H9 (cell line): ENCODE measurements around the gene ADAM22. TPM values are rescaled to one million over a fixed set of nuclear protein-coding genes. Genes with fewer than 3 reads are reported as not detected.

Experiments used
- DNase-seq: peaks from one replicate; pipeline ENCODE4 v3.0.0-alpha.2; 2017
- H2AFZ ChIP-seq: one replicate; pipeline ENCODE4 v1.6.1; 2013; ENCODE audit warnings: mild to moderate bottlenecking, low read length, control low read depth, moderate library complexity
- H2AK5ac ChIP-seq: 2 replicates; pipeline ENCODE4 v1.6.1; 2013; ENCODE audit warnings: low read length, control low read depth, mixed read lengths; ENCODE audit not compliant: insufficient read length
- H2BK120ac ChIP-seq: one replicate; pipeline ENCODE4 v1.6.1; 2013; ENCODE audit warnings: low read depth, mild to moderate bottlenecking, low read length, control low read depth, inconsistent platforms; ENCODE audit not compliant: poor library complexity, severe bottlenecking
- H2BK12ac ChIP-seq: 2 replicates; pipeline ENCODE4 v1.6.1; 2013; ENCODE audit warnings: low read length, control low read depth, mixed read lengths, low read depth; ENCODE audit not compliant: insufficient read length
- H2BK15ac ChIP-seq: 2 replicates; pipeline ENCODE4 v1.6.1; 2013; ENCODE audit warnings: low read depth, low read length, control low read depth
- H2BK20ac ChIP-seq: one replicate; pipeline ENCODE4 v1.6.1; 2013; ENCODE audit warnings: low read depth, mild to moderate bottlenecking, low read length, control low read depth, inconsistent platforms; ENCODE audit not compliant: poor library complexity, severe bottlenecking
- H2BK5ac ChIP-seq: 2 replicates; pipeline ENCODE4 v1.6.1; 2013; ENCODE audit warnings: low read length, control low read depth, mixed read lengths; ENCODE audit not compliant: insufficient read length
- H3K14ac ChIP-seq: 2 replicates; pipeline ENCODE4 v1.6.1; 2013; ENCODE audit warnings: low read length, control low read depth; ENCODE audit not compliant: insufficient read depth
- H3K18ac ChIP-seq: 2 replicates; pipeline ENCODE4 v1.6.1; 2013; ENCODE audit warnings: low read depth, mild to moderate bottlenecking, mixed read lengths, low read length, control low read depth; ENCODE audit not compliant: insufficient read length
- H3K23ac ChIP-seq: 2 replicates; pipeline ENCODE4 v1.6.1; 2013; ENCODE audit warnings: low read length, control low read depth, mixed read lengths, low read depth; ENCODE audit not compliant: insufficient read length
- H3K23me2 ChIP-seq: 2 replicates; pipeline ENCODE4 v1.6.1; 2013; ENCODE audit warnings: low read depth, mild to moderate bottlenecking, mixed read lengths, low read length, control low read depth; ENCODE audit not compliant: insufficient read length, poor library complexity, severe bottlenecking
- H3K27ac ChIP-seq: 2 replicates; pipeline ENCODE4 v1.5.1; 2013; ENCODE audit warnings: low read length, control low read depth, mixed read lengths, low read depth; ENCODE audit not compliant: insufficient read length
- H3K27me3 ChIP-seq: 2 replicates; pipeline ENCODE4 v1.6.1; 2013; ENCODE audit warnings: low read length, control low read depth, inconsistent platforms; ENCODE audit not compliant: insufficient read depth
- H3K4ac ChIP-seq: 2 replicates; pipeline ENCODE4 v1.6.1; 2013; ENCODE audit warnings: low read depth, mild to moderate bottlenecking, control low read depth, inconsistent platforms, low read length, moderate library complexity
- H3K4me1 ChIP-seq: 2 replicates; pipeline ENCODE4 v1.6.1; 2013; ENCODE audit warnings: low read length, control low read depth, inconsistent platforms; ENCODE audit not compliant: insufficient read depth
- H3K4me2 ChIP-seq: 2 replicates; pipeline ENCODE4 v1.6.1; 2013; ENCODE audit warnings: low read length, control low read depth, mixed read lengths; ENCODE audit not compliant: insufficient read length, insufficient read depth
- H3K56ac ChIP-seq: 2 replicates; pipeline ENCODE4 v1.6.1; 2013; ENCODE audit warnings: low read depth, mild to moderate bottlenecking, mixed read lengths, low read length, control low read depth; ENCODE audit not compliant: insufficient read length
- H3K79me1 ChIP-seq: 2 replicates; pipeline ENCODE4 v1.6.1; 2013; ENCODE audit warnings: low read depth, mild to moderate bottlenecking, moderate library complexity, low read length, control low read depth, inconsistent platforms; ENCODE audit not compliant: insufficient read depth, poor library complexity, severe bottlenecking
- H3K79me2 ChIP-seq: 2 replicates; pipeline ENCODE4 v1.6.1; 2013; ENCODE audit warnings: low read length, control low read depth, inconsistent platforms; ENCODE audit not compliant: insufficient read depth
- H3K9ac ChIP-seq: 2 replicates; pipeline ENCODE4 v1.6.1; 2013; ENCODE audit warnings: low read length, control low read depth, mixed read lengths; ENCODE audit not compliant: insufficient read length; ENCODE audit errors: extremely low read depth
- H3K9me3 ChIP-seq: one replicate; pipeline ENCODE4 v1.6.1; 2013; ENCODE audit warnings: low read depth, low read length, inconsistent platforms; ENCODE audit not compliant: control insufficient read depth
- H3T11ph ChIP-seq: one replicate; pipeline ENCODE4 v1.6.1; 2013; ENCODE audit warnings: mild to moderate bottlenecking, low read length, control low read depth, inconsistent platforms
- H4K20me1 ChIP-seq: one replicate; pipeline ENCODE4 v1.6.1; 2013; ENCODE audit not compliant: control insufficient read depth, insufficient read length, insufficient read depth
- H4K5ac ChIP-seq: 2 replicates; pipeline ENCODE4 v1.6.1; 2013; ENCODE audit warnings: low read depth, mild to moderate bottlenecking, mixed read lengths, low read length, control low read depth; ENCODE audit not compliant: insufficient read length
- H4K8ac ChIP-seq: replicated peaks from 2 replicates; pipeline ENCODE4 v1.6.1; 2013; ENCODE audit warnings: low read length, control low read depth, mixed read lengths, low read depth; ENCODE audit not compliant: insufficient read length
- H4K91ac ChIP-seq: 2 replicates; pipeline ENCODE4 v1.6.1; 2013; ENCODE audit warnings: low read depth, mild to moderate bottlenecking, moderate library complexity, mixed read lengths, low read length, control low read depth; ENCODE audit not compliant: insufficient read length
- H3K27ac Mint-ChIP-seq, 3 experiments: 2 replicates in 2 of 3; 3 replicates in 1 of 3; pipeline ENCODE4 v1.8.0; 2020 to 2021; ENCODE audit warnings: mixed read lengths in 3 of 3, mild to moderate bottlenecking in 1 of 3, moderate library complexity in 1 of 3
- H3K27me3 Mint-ChIP-seq: 2 replicates; pipeline ENCODE4 v1.8.0; 2021; ENCODE audit warnings: low read depth, mild to moderate bottlenecking, moderate library complexity, mixed read lengths
- H3K36me3 Mint-ChIP-seq, 3 experiments: 2 replicates in 2 of 3; 3 replicates in 1 of 3; pipeline ENCODE4 v1.8.0; 2020 to 2021; ENCODE audit warnings: low read depth in 3 of 3, mixed read lengths in 3 of 3; ENCODE audit not compliant: insufficient read depth in 1 of 3
- H3K4me1 Mint-ChIP-seq, 2 experiments: 2 replicates each; pipeline ENCODE4 v1.8.0; 2020; ENCODE audit warnings: mixed read lengths in 2 of 2
- H3K4me3 Mint-ChIP-seq, 2 experiments: 2 replicates in 1 of 2; 3 replicates in 1 of 2; pipeline ENCODE4 v1.8.0; 2020 to 2021; ENCODE audit warnings: mild to moderate bottlenecking in 2 of 2, mixed read lengths in 2 of 2, moderate library complexity in 1 of 2
- H3K9me3 Mint-ChIP-seq, 2 experiments: 2 replicates in 1 of 2; 3 replicates in 1 of 2; pipeline ENCODE4 v1.8.0; 2020; ENCODE audit warnings: mild to moderate bottlenecking in 2 of 2, mixed read lengths in 2 of 2, moderate library complexity in 1 of 2
- CTCF ChIP-seq: fragments of 200-600 bp; sonication (generic); conservative IDR thresholded peaks from 3 replicates; pipeline ENCODE4 v1.8.0; 2021; ENCODE audit warnings: antibody characterized with exemption, mild to moderate bottlenecking
- WGBS: extraction: QIAGEN DNeasy Blood & Tissue Kit; methylation state at CpG from one replicate; pipeline ENCODE4 v1.1.7; 2013; ENCODE audit warnings: missing lambda C conversion rate, low lambda C conversion rate, mixed read lengths; ENCODE audit not compliant: insufficient read length; ENCODE audit errors: extremely low coverage; 5-methylcytosine and 5-hydroxymethylcytosine counted together
- total RNA-seq: library from RNA; stranded (reverse); gene quantifications from 2 replicates; pipeline ENCODE4 v1.2.1, GENCODE V29; 2021

ADAM22 gene
- total RNA-seq, 1 experiment from 2014 or later, result 8.7 TPM

- H2BK15ac ChIP-seq, result no peak overlapping the region
- no peak overlapping the region for H2BK12ac ChIP-seq
- no peaks in the 10 kb centered on the region for H3K27me3 ChIP-seq
- no CpG with 5 or more reads among the region's 1 CpG for WGBS
- no peaks in the 10 kb centered on the region for H3K23me2 ChIP-seq
- H3K4me1 ChIP-seq, result no peaks in the 10 kb centered on the region
- Mint-ChIP-seq H3K27ac (no peak overlapping the region), H3K4me1 (no peaks in the 10 kb centered on the region), H3K9me3 (no peaks in the 10 kb centered on the region), H3K27me3 (no peaks in the 10 kb centered on the region), H3K4me3 (no peak overlapping the region), H3K36me3 (no peaks in the 10 kb centered on the region)
- H3K18ac ChIP-seq, result no peak overlapping the region
- no peaks in the 10 kb centered on the region for H3K79me2 ChIP-seq
- no peak overlapping the region for H2BK120ac ChIP-seq
- no peak overlapping the region for H3K4ac ChIP-seq
- DNase-seq, result no peak
- H2BK5ac ChIP-seq, result no peak overlapping the region
- no peak overlapping the region for H4K5ac ChIP-seq
- no peak overlapping the region for H3K23ac ChIP-seq
- H3K4me2 ChIP-seq, result no peak overlapping the region
- H3K9me3 ChIP-seq, result no peaks in the 10 kb centered on the region
- H3K14ac ChIP-seq, result no peak overlapping the region
- H3T11ph ChIP-seq, result no peak overlapping the region
- no peak overlapping the region for H4K91ac ChIP-seq
- no peak overlapping the region for H3K56ac ChIP-seq
- H3K27ac ChIP-seq, result no peak overlapping the region
- no peak overlapping the region for H2AFZ ChIP-seq
- H2BK20ac ChIP-seq, result no peak overlapping the region
- no peaks in the 10 kb centered on the region for H3K79me1 ChIP-seq
- no peak overlapping the region for H4K8ac ChIP-seq
- no peak overlapping the region for H3K9ac ChIP-seq
- no peak overlapping the region for H2AK5ac ChIP-seq
- no peaks in the 10 kb centered on the region for H4K20me1 ChIP-seq
- no peak for TF ChIP-seq CTCF
These were observed 107.5 kb downstream of the ADAM22 start for GRCh38 chr7:88041583-88041982.
